ENCODE data around the gene CKLF.
A peak's percentile ranks its signal among the peaks of the same experiment; 100 is the strongest.
"Not testable (repeated sequence)": the region's sequence is repeated elsewhere in the genome, so short reads cannot be mapped to it uniquely, and the experiment has no call there.

CKLF gene

GRCh38 chr16:66601471-66601870, 49.1 kb downstream of the CKLF start:
- DNase-seq, result no peak

GRCh38 chr16:66603537-66604375, 51.4 kb downstream of the CKLF start:
- no peak for DNase-seq

GRCh38 chr16:66604376-66605176, 52.2 kb downstream of the CKLF start, which contains the start of gene CMTM3:
Gene CMTM3, plus strand, starts transcription at chr16:66604704. Its CDS starts 102 bp downstream, at chr16:66604806.
- DNase-seq, result peak; percentile 29

GRCh38 chr16:66605177-66605978, 53.0 kb downstream of the CKLF start:
- DNase-seq, result no peak

GRCh38 chr16:66605979-66606751, 53.8 kb downstream of the CKLF start:
- DNase-seq, result no peak

GRCh38 chr16:66608241-66609138, 56.1 kb downstream of the CKLF start:
- peak; percentile 69 for DNase-seq

- DNase-seq, result no peak
These were observed 56.7 kb downstream of the CKLF start for GRCh38 chr16:66609139-66609510.

- DNase-seq, result no peak
These were observed 57.9 kb downstream of the CKLF start for GRCh38 chr16:66610111-66610820.

GRCh38 chr16:66611911-66612310, 59.5 kb downstream of the CKLF start:
- DNase-seq, result not testable (repeated sequence)

GRCh38 chr16:66612422-66612821, 60.0 kb downstream of the CKLF start:
- DNase-seq, result peak; percentile 22

GRCh38 chr16:66614161-66614802, 61.9 kb downstream of the CKLF start:
- DNase-seq, result no peak
